Neural progenitor cell (in vitro differentiated cells): ENCODE results near the gene TAF4.

Source experiments
- CTCF ChIP-seq: fragments of 200-600 bp; sonication (generic); IDR thresholded peaks from 2 replicates; pipeline ENCODE4 v1.5.1; 2017; ENCODE audit warnings: antibody characterized with exemption, mild to moderate bottlenecking
- EZH2 ChIP-seq: fragments of 200-600 bp; sonication (generic); IDR thresholded peaks from 2 replicates; pipeline ENCODE4 v1.6.1; 2017; ENCODE audit warnings: antibody characterized with exemption, mild to moderate bottlenecking, moderate library complexity

GRCh38 chr20:62003567-62004405, 61.9 kb downstream of the TAF4 start:
- TF ChIP-seq CTCF: no peak
- TF ChIP-seq EZH2: no peak
